HG03571 (cell line): ENCODE data around the gene ICAM5.
"Not testable (repeated sequence)": the region's sequence is repeated elsewhere in the genome, so short reads cannot be mapped to it uniquely, and the experiment has no call there.

Source experiments
- ATAC-seq: cut with Tn5 transposase; IDR thresholded peaks from one replicate; pipeline ENCODE4 v1.9.1; 2021; ENCODE audit not compliant: unreplicated experiment

ICAM5 gene

GRCh38 chr19:10318807-10319682 is 29.3 kb downstream of the ICAM5 start:
- no peak for ATAC-seq

GRCh38 chr19:10320602-10321416 is 31.1 kb downstream of the ICAM5 start:
- ATAC-seq: no peak

DNA sequence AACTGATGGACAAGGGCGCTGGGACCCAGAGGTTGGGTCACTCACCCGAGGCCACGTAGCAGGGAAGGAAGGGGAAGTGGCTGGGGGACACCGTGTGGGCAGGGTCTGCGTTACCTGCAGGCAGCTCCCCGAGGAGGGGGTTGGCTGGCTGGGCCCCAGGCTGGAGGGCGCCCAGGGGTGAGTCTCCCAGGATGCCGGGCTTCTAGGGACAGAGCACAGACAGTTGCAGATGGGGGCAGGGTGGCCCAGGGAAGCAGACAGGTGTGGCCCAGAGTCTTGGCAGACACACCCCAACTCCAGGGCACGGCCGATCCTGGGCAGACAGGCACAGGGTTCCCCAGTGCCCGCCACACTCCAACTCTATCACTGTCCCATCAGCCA is 31.7 kb downstream of the ICAM5 start:
- no peak for ATAC-seq

DNA sequence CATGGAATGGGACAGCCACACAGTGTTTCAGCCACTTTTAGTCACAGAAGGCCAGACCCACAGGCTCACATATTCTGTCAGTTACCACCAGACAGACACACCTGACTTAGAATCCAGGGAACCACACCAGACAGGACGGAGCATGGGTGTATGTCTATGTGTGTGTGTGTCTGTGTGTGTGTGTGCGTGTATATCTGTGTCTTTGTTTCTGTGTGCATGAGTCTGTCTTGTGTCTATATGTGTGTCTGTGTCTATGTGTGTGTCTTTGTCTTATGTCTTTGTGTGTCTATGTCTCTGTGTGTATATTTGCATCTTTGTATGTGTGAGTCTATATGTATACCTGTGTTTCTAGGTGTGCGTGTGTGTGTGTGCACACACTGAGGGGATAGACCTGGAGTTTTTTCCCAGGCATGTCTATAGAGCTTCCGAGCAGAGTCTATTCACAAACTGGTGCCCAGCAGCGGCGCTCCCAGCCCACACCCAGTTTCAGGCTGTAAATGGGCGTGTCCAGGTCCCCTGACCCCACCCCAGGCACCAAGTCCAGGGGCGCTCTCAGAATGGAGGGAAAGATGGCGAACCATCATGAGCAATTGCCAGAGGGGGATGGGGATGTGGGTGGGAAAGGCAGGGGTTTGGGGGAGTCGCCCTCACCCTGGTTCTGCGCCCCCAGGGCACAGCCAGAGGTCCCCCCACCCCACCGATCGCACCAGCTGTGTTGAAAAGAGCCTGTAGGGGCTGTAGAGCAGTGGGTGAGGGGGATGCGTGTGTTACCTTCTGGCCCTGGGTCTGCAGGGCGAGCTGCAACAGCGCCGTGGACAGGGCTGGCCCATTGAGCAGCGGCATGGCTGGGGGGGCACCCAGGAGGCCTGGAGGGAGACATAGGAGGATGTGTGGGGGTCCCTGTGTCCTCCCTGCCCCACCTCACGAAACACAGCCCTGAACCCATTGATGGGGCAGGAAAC is 32.4 kb downstream of the ICAM5 start:
- ATAC-seq: no peak

DNA sequence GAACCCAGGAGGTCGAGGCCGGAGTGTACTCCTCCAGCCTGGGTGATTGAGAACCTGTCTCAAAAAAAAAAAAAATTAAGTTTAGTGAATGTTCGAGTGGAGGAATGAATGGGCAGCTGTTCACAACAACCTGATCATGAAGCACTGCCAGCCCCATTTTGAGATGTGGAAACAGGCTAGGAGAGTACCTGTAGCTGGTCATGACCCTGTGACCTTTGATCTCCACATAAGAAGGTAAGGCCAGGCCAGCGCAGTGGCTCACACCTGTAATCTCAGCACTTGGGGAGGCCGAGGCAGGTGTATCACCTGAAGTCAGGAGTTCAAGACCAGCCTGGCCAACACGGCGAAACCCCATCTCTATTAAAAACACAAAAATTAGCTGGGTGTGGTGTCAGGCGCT is 36.0 kb downstream of the ICAM5 start:
- no peak for ATAC-seq

DNA sequence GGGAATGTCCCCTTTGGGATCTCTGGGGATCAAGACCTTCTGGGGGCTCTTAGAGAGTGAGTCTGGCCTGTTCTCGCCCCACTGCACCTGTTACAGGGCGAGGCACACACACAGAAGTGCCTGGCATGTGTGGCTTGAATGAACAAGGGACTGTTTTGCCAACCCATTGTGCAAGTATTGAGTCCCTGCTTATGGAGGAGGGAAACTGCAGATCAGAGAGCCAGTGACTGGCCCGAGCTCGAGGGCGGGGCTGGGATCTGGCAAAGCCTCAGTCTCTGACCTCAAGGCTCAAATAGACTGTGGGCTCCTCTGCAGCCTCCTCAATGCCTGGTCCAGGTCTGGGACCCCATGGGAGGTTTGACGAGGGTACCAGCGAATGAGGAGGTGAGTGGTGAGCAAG is 38.0 kb downstream of the ICAM5 start:
- no peak for ATAC-seq

- no peak for ATAC-seq
Observed at GRCh38 chr19:10328558-10329429, 39.0 kb downstream of the ICAM5 start.

DNA sequence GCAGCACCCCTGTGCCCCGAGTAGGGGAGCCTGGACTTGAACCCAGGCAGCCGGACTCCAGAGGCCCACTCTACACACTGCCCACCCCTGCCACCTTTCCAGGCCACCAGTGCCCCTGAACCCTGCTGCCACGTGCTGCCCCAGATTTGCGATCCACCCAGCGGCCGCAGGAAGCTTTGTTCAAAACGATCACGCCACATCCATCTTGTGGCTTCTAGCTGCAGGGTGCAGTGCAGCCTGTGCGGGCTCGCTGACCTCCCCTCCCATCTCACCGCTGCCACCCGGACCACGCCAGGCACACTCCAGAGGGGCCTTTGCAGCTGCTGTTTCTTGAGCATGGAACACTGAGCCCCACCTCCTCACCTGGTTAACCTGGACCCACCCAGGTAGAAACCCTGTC is 39.8 kb downstream of the ICAM5 start:
- no peak for ATAC-seq

GRCh38 chr19:10332158-10332964 is 42.6 kb downstream of the ICAM5 start:
- ATAC-seq: no peak

GRCh38 chr19:10332965-10333757 is 43.4 kb downstream of the ICAM5 start, which contains the start of gene RAVER1:
Gene RAVER1, minus strand, starts transcription at chr19:10333529. Its CDS starts 22 bp downstream, at chr19:10333507.
- ATAC-seq: peak; percentile 68

GRCh38 chr19:10333758-10334587 is 44.2 kb downstream of the ICAM5 start:
- ATAC-seq: no peak

- no peak for ATAC-seq
Observed at GRCh38 chr19:10334588-10335351, 45.0 kb downstream of the ICAM5 start.

- no peak for ATAC-seq
Observed at GRCh38 chr19:10335352-10335985, 45.7 kb downstream of the ICAM5 start.

DNA sequence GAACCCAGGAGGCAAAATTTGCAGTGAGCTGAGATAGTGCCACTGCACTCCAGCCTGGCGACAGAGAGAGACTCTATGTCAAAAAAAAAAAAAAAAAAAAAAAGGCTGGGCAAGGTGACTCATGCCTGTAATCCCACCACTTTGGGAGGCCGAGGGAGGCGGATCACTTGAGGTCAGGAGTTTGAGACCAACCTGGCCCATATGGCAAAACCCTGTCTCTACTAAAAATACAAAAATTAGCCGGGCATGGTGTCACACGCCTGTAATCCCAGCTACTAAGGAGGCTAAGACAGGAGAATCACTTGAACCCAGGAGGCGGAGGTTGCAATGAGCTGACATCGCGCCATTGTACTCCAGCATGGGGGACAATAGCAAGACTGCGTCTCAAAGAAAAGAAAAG is 47.0 kb downstream of the ICAM5 start:
- not testable (repeated sequence) for ATAC-seq

- no peak for ATAC-seq
Observed at GRCh38 chr19:10338940-10339339, 49.2 kb downstream of the ICAM5 start.

- ATAC-seq: peak; percentile 64
Observed at GRCh38 chr19:10339380-10339960, 49.7 kb downstream of the ICAM5 start, which contains the start of gene ICAM3. Gene ICAM3, minus strand, starts transcription at chr19:10339624. Its CDS starts 10 bp downstream, at chr19:10339614.
